Measurements from ENCODE around the gene CDKL4. TPM values are rescaled to one million over a fixed set of nuclear protein-coding genes. Genes with fewer than 3 reads are reported as not detected.

The CDKL4 gene
- total RNA-seq, 3 donors from 2014 or later, result 0.33 to 2.6 TPM; not detected in 1

GRCh38 chr2:39275016-39275415 is 31.2 kb upstream of the CDKL4 start:
- no peaks in the 10 kb centered on the region for H3K36me3 ChIP-seq
- no peaks in the 10 kb centered on the region for H3K27me3 ChIP-seq
- H3K4me3 ChIP-seq, result no peak overlapping the region
- no peaks in the 10 kb centered on the region for H3K4me1 ChIP-seq
- no peaks in the 10 kb centered on the region for H3K9me3 ChIP-seq
- no peak for DNase-seq (ENCODE audit: low spot score in 2 of 2)
- TF ChIP-seq POLR2AphosphoS5 (IDR thresholded peaks at IDR 0.05) (no peak), POLR2A (IDR thresholded peaks at IDR 0.05) (no peak), CTCF (IDR thresholded peaks at IDR 0.05) (no peak)
- intact Hi-C loops (cut with DNase I; ENCODE audit: low total_unique reads), result no loop called here
- no peak overlapping the region for H3K27ac ChIP-seq

- Histone ChIP-seq H3K27ac (no peak overlapping the region), H3K4me1 (no peaks in the 10 kb centered on the region), H3K27me3 (no peaks in the 10 kb centered on the region), H3K9me3 (no peaks in the 10 kb centered on the region), H3K4me3 (no peak overlapping the region), H3K36me3 (no peaks in the 10 kb centered on the region)
- intact Hi-C loops (cut with DNase I; ENCODE audit: low total_unique reads), result no loop called here
- DNase-seq (ENCODE audit: low spot score in 2 of 2), result no peak
- TF ChIP-seq CTCF (IDR thresholded peaks at IDR 0.05) (no peak), POLR2A (IDR thresholded peaks at IDR 0.05) (no peak), POLR2AphosphoS5 (IDR thresholded peaks at IDR 0.05) (no peak)
Measured at GRCh38 chr2:39269941-39270340, 26.2 kb upstream of the CDKL4 start.

GRCh38 chr2:39266916-39267434 is 23.2 kb upstream of the CDKL4 start:
- no peaks in the 10 kb centered on the region for H3K36me3 ChIP-seq
- H3K9me3 ChIP-seq, result no peaks in the 10 kb centered on the region
- TF ChIP-seq POLR2AphosphoS5 (IDR thresholded peaks at IDR 0.05) (no peak), CTCF (IDR thresholded peaks at IDR 0.05) (no peak), POLR2A (IDR thresholded peaks at IDR 0.05) (no peak)
- H3K27ac ChIP-seq, result no peak overlapping the region
- no peak for DNase-seq (ENCODE audit: low spot score in 2 of 2)
- no peak overlapping the region for H3K4me3 ChIP-seq
- no peaks in the 10 kb centered on the region for H3K27me3 ChIP-seq
- H3K4me1 ChIP-seq, result no peaks in the 10 kb centered on the region
- intact Hi-C loops (cut with DNase I; ENCODE audit: low total_unique reads), result no loop called here

- intact Hi-C loops (cut with DNase I; ENCODE audit: low total_unique reads), result no loop called here
- Histone ChIP-seq H3K9me3 (no peaks in the 10 kb centered on the region), H3K36me3 (no peaks in the 10 kb centered on the region), H3K4me3 (no peak overlapping the region), H3K27me3 (no peaks in the 10 kb centered on the region), H3K4me1 (no peaks in the 10 kb centered on the region), H3K27ac (no peak overlapping the region)
- no peak for DNase-seq (ENCODE audit: low spot score in 2 of 2)
- TF ChIP-seq POLR2AphosphoS5 (IDR thresholded peaks at IDR 0.05) (no peak), POLR2A (IDR thresholded peaks at IDR 0.05) (no peak), CTCF (IDR thresholded peaks at IDR 0.05) (no peak)
Measured at GRCh38 chr2:39266139-39266805, 22.5 kb upstream of the CDKL4 start.

- intact Hi-C loops (cut with DNase I; ENCODE audit: low total_unique reads), result no loop called here
- no peak for DNase-seq (ENCODE audit: low spot score in 2 of 2)
- Histone ChIP-seq H3K4me3 (no peak overlapping the region), H3K27me3 (no peaks in the 10 kb centered on the region), H3K9me3 (no peaks in the 10 kb centered on the region), H3K36me3 (no peaks in the 10 kb centered on the region), H3K4me1 (no peaks in the 10 kb centered on the region), H3K27ac (no peak overlapping the region)
- TF ChIP-seq POLR2A (IDR thresholded peaks at IDR 0.05), result no peak
- TF ChIP-seq CTCF (IDR thresholded peaks at IDR 0.05), result no peak
- TF ChIP-seq POLR2AphosphoS5 (IDR thresholded peaks at IDR 0.05), result no peak
Measured at GRCh38 chr2:39265315-39265714, 21.5 kb upstream of the CDKL4 start.
